Gastroesophageal sphincter (tissue), 3 donors: ENCODE results near the gene ASB2.

Experiments
- CTCF ChIP-seq, 4 experiments: fragments of 200-600 bp in 2 of 4; fragments of 450-650 bp in 2 of 4; sonication (generic) in 1 of 4; IDR thresholded peaks; one replicate each; pipeline ENCODE4 v1.5.1; 2017 to 2019; ENCODE audit warnings: antibody characterized with exemption in 4 of 4, mild to moderate bottlenecking in 2 of 4, moderate library complexity in 2 of 4
- EP300 ChIP-seq: sonication (generic); formaldehyde crosslinking; IDR thresholded peaks from one replicate; pipeline ENCODE4 v1.6.1; 2017; ENCODE audit warnings: antibody characterized with exemption, mild to moderate bottlenecking
- POLR2A ChIP-seq, 2 donors: fragments of 450-650 bp; IDR thresholded peaks; one replicate each; pipeline ENCODE4 v1.6.1; 2017; ENCODE audit warnings: antibody characterized with exemption in 2 of 2, mild to moderate bottlenecking in 2 of 2, moderate library complexity in 1 of 2
- POLR2AphosphoS5 ChIP-seq: sonication (generic); formaldehyde crosslinking; IDR thresholded peaks from one replicate; pipeline ENCODE4 v1.6.1; 2017; ENCODE audit warnings: antibody characterized with exemption

GRCh38 chr14:93892505-93892839 lies 83.9 kb downstream of the ASB2 start:
- TF ChIP-seq CTCF (IDR thresholded peaks at IDR 0.05): no peak
- TF ChIP-seq EP300: no peak
- TF ChIP-seq POLR2A (IDR thresholded peaks at IDR 0.05): no peak
- TF ChIP-seq POLR2AphosphoS5: no peak
